Mesenchymal stem cell (in vitro differentiated cells and primary cell): Measurements from ENCODE around the gene GHRHR.
A peak's percentile ranks its signal among the peaks of the same experiment; 100 is the strongest.

Experiments used
- DNase-seq: peaks from one replicate; pipeline ENCODE4 v3.0.0-alpha.2; 2013
- H2AFZ ChIP-seq: one replicate; pipeline ENCODE4 v1.6.1; 2013; ENCODE audit warnings: low read depth, mild to moderate bottlenecking, control low read depth, inconsistent platforms, low read length, moderate library complexity
- H2AK5ac ChIP-seq: 2 replicates; pipeline ENCODE4 v1.6.1; 2013; ENCODE audit warnings: low read length, moderate library complexity, mild to moderate bottlenecking, inconsistent platforms; ENCODE audit not compliant: severe bottlenecking
- H2BK120ac ChIP-seq: one replicate; pipeline ENCODE4 v1.6.1; 2013; ENCODE audit warnings: low read depth, mild to moderate bottlenecking, inconsistent platforms, low read length, moderate library complexity
- H2BK12ac ChIP-seq, 2 experiments: one replicate each; pipeline ENCODE4 v1.6.1; 2013; ENCODE audit warnings: inconsistent platforms in 2 of 2, low read length in 2 of 2, mild to moderate bottlenecking in 2 of 2, moderate library complexity in 2 of 2, control low read depth in 1 of 2
- H2BK15ac ChIP-seq: one replicate; pipeline ENCODE4 v1.6.1; 2013; ENCODE audit warnings: mild to moderate bottlenecking, low read depth, inconsistent platforms; ENCODE audit not compliant: poor library complexity, severe bottlenecking
- H2BK5ac ChIP-seq: 2 replicates; pipeline ENCODE4 v1.6.1; 2013; ENCODE audit warnings: low read depth, mild to moderate bottlenecking, low read length, control low read depth, inconsistent platforms; ENCODE audit not compliant: poor library complexity, severe bottlenecking
- H3K14ac ChIP-seq, 2 experiments: one replicate each; pipeline ENCODE4 v1.6.1; 2013; ENCODE audit warnings: inconsistent platforms in 2 of 2, low read length in 2 of 2, control low read depth in 1 of 2, mild to moderate bottlenecking in 1 of 2, moderate library complexity in 1 of 2
- H3K18ac ChIP-seq, 2 experiments: one replicate each; pipeline ENCODE4 v1.6.1; 2013; ENCODE audit warnings: inconsistent platforms in 2 of 2, low read length in 2 of 2, control low read depth in 1 of 2, low read depth in 1 of 2, mild to moderate bottlenecking in 1 of 2
- H3K23ac ChIP-seq, 2 experiments: one replicate each; pipeline ENCODE4 v1.6.1; 2013; ENCODE audit warnings: inconsistent platforms in 2 of 2, low read length in 2 of 2, mild to moderate bottlenecking in 2 of 2, moderate library complexity in 2 of 2, control low read depth in 1 of 2
- H3K27ac ChIP-seq: 2 replicates; pipeline ENCODE4 v1.5.1; 2013; ENCODE audit warnings: mild to moderate bottlenecking, moderate library complexity, low read length, control low read depth, inconsistent platforms; ENCODE audit not compliant: poor library complexity, severe bottlenecking
- H3K27me3 ChIP-seq, 2 experiments: 2 replicates each; pipeline versions ENCODE4 v1.6.1 to v1.7.0; 2013; ENCODE audit warnings: low read length in 2 of 2, mild to moderate bottlenecking in 2 of 2, moderate library complexity in 2 of 2, control low read depth in 1 of 2, inconsistent platforms in 1 of 2; ENCODE audit not compliant: control insufficient read depth in 1 of 2, insufficient read depth in 1 of 2
- H3K36me3 ChIP-seq, 2 experiments: 2 replicates each; pipeline versions ENCODE4 v1.6.1 to v1.7.0; 2013; ENCODE audit warnings: low read length in 2 of 2, control low read depth in 1 of 2, inconsistent platforms in 1 of 2, low read depth in 1 of 2, mild to moderate bottlenecking in 1 of 2; ENCODE audit not compliant: insufficient read depth in 2 of 2, control insufficient read depth in 1 of 2
- H3K4ac ChIP-seq, 2 experiments: one replicate each; pipeline ENCODE4 v1.6.1; 2013; ENCODE audit warnings: inconsistent platforms in 2 of 2, low read length in 2 of 2, mild to moderate bottlenecking in 2 of 2, moderate library complexity in 2 of 2, control low read depth in 1 of 2, low read depth in 1 of 2
- H3K4me1 ChIP-seq: 2 replicates; pipeline ENCODE4 v1.6.1; 2013; ENCODE audit warnings: low read depth, low read length, control low read depth; ENCODE audit not compliant: control insufficient read depth, insufficient read depth
- H3K4me2 ChIP-seq: 2 replicates; pipeline ENCODE4 v1.6.1; 2013; ENCODE audit warnings: low read length, mild to moderate bottlenecking, inconsistent platforms; ENCODE audit not compliant: poor library complexity, severe bottlenecking
- H3K4me3 ChIP-seq, 2 experiments: 2 replicates each; pipeline versions ENCODE4 v1.5.1 to v1.7.0; 2013; ENCODE audit warnings: low read length in 2 of 2, mild to moderate bottlenecking in 2 of 2, control low read depth in 1 of 2, low read depth in 1 of 2; ENCODE audit not compliant: insufficient read depth in 1 of 2
- H3K79me1 ChIP-seq: replicated peaks from 2 replicates; pipeline ENCODE4 v1.6.1; 2013; ENCODE audit warnings: mild to moderate bottlenecking, control low read depth, low read length, inconsistent platforms; ENCODE audit not compliant: poor library complexity, severe bottlenecking
- H3K9ac ChIP-seq: 2 replicates; pipeline ENCODE4 v1.7.0; 2013; ENCODE audit warnings: mild to moderate bottlenecking, low read length, moderate library complexity
- H3K9me3 ChIP-seq: 2 replicates; pipeline ENCODE4 v1.7.0; 2013; ENCODE audit warnings: mild to moderate bottlenecking, low read length; ENCODE audit not compliant: control insufficient read depth
- H4K8ac ChIP-seq: one replicate; pipeline ENCODE4 v1.6.1; 2013; ENCODE audit warnings: inconsistent platforms, mild to moderate bottlenecking, low read length, moderate library complexity
- H4K91ac ChIP-seq: one replicate; pipeline ENCODE4 v1.6.1; 2013; ENCODE audit warnings: mild to moderate bottlenecking, low read length, inconsistent platforms
- WGBS: methylation state at CpG from one replicate; pipeline ENCODE4 v1.1.7; 2013; ENCODE audit warnings: mixed read lengths; 5-methylcytosine and 5-hydroxymethylcytosine counted together

Gene GHRHR

DNA sequence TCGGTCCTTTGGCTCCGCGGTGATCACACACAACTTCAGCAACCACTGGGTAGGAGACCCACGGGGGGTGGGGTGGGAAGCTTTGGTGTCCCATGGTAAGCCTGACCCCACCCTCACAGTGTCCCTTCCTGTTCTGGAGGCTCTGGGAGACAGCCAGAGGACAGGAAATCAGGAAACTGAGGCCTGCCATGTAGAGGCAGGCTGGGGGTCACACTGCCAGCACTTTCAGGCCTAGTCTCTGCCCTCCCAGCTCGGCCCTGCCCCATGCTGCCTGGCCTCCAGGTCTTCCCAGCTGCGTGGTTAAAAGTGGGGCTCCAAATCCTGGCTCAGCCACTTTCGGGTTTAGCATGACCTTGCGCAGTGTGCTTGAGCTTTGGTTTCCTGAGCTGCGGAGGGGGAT, 41.2 kb upstream of the GHRHR start:
- no peak overlapping the region for H2BK120ac ChIP-seq

GRCh38 chr7:30923009-30923773, 40.6 kb upstream of the GHRHR start:
- H2BK120ac ChIP-seq, result no peak overlapping the region
- H4K91ac ChIP-seq, result no peak overlapping the region
- no peak overlapping the region for H3K23ac ChIP-seq
- peaks cover 10% of the 10 kb centered on the region for H3K9me3 ChIP-seq
- peak overlapping the region; percentile 26 for H2AK5ac ChIP-seq
- H3K4ac ChIP-seq, result no peak overlapping the region
- H3K79me1 ChIP-seq, result no peaks in the 10 kb centered on the region
- no peaks in the 10 kb centered on the region for H3K27me3 ChIP-seq
- H3K14ac ChIP-seq, result no peak overlapping the region
- H3K36me3 ChIP-seq, result peaks cover 13 to 43% of the 10 kb centered on the region in 2 experiments
- H4K8ac ChIP-seq, result no peak overlapping the region
- no peak overlapping the region for H3K4me3 ChIP-seq
- H2AFZ ChIP-seq, result no peak overlapping the region
- H2BK5ac ChIP-seq, result no peak overlapping the region
- H2BK15ac ChIP-seq, result no peak overlapping the region
- no peak overlapping the region for H2BK12ac ChIP-seq
- H3K18ac ChIP-seq, result no peak overlapping the region
- no peak overlapping the region for H3K27ac ChIP-seq
- H3K9ac ChIP-seq, result no peak overlapping the region
- WGBS, result 95% methylated on average over 15 of the region's 19 CpGs
- peaks cover 32% of the 10 kb centered on the region for H3K4me1 ChIP-seq
- H3K4me2 ChIP-seq, result no peak overlapping the region
- DNase-seq, result no peak

More for the DNA sequence above, 41.2 kb upstream of the GHRHR start:
- no peak overlapping the region for H2BK5ac ChIP-seq
- H3K9ac ChIP-seq, result no peak overlapping the region
- no peak overlapping the region for H2BK15ac ChIP-seq
- H3K4me2 ChIP-seq, result no peak overlapping the region
- H3K9me3 ChIP-seq, result peaks cover 9% of the 10 kb centered on the region
- H3K27me3 ChIP-seq, result no peaks in the 10 kb centered on the region
- H3K27ac ChIP-seq, result no peak overlapping the region
- peak overlapping the region; percentile 16 for H2AK5ac ChIP-seq
- H2BK12ac ChIP-seq, result no peak overlapping the region
- H3K14ac ChIP-seq, result no peak overlapping the region
- no peak overlapping the region for H3K18ac ChIP-seq
- no peak overlapping the region for H4K91ac ChIP-seq
- H3K23ac ChIP-seq, result no peak overlapping the region
- WGBS, result 93% methylated on average over 9 of the region's 9 CpGs
- no peaks in the 10 kb centered on the region for H3K79me1 ChIP-seq
- peaks cover 30% of the 10 kb centered on the region for H3K4me1 ChIP-seq
- H4K8ac ChIP-seq, result no peak overlapping the region
- H3K4me3 ChIP-seq, result no peak overlapping the region
- H3K36me3 ChIP-seq, result peaks cover 13 to 43% of the 10 kb centered on the region in 2 experiments
- no peak overlapping the region for H3K4ac ChIP-seq
- H2AFZ ChIP-seq, result no peak overlapping the region
- no peak for DNase-seq

DNA sequence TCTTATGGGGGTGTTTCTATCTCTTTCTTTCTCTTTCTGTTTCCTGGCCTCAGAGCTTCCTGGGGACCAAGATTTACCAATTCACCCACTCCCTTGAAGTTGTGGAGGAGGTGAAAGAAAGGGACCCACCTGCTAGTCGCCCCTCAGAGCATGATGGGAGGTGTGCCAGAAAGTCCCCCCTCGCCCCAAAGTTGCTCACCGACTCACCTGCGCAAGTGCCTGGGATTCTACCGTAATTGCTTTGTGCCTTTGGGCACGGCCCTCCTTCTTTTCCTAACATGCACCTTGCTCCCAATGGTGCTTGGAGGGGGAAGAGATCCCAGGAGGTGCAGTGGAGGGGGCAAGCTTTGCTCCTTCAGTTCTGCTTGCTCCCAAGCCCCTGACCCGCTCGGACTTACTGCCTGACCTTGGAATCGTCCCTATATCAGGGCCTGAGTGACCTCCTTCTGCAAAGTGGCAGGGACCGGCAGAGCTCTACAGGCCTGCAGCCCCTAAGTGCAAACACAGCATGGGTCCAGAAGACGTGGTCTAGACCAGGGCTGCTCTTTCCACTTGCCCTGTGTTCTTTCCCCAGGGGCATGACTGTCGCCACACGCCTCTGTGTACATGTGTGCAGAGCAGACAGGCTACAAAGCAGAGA, 39.9 kb upstream of the GHRHR start:
- no peak overlapping the region for H4K8ac ChIP-seq
- H3K4me2 ChIP-seq, result no peak overlapping the region
- no peak overlapping the region for H3K4ac ChIP-seq
- H3K4me1 ChIP-seq, result peaks cover 35% of the 10 kb centered on the region
- no peak overlapping the region for H3K4me3 ChIP-seq
- H3K27ac ChIP-seq, result no peak overlapping the region
- no peak overlapping the region for H2AK5ac ChIP-seq
- WGBS, result 92% methylated on average over 13 of the region's 13 CpGs
- H3K23ac ChIP-seq, result no peak overlapping the region
- DNase-seq, result no peak
- peaks cover 13 to 40% of the 10 kb centered on the region in 2 experiments for H3K36me3 ChIP-seq
- H2BK120ac ChIP-seq, result no peak overlapping the region
- H3K9me3 ChIP-seq, result peaks cover 10% of the 10 kb centered on the region
- H3K14ac ChIP-seq, result no peak overlapping the region
- no peak overlapping the region for H2AFZ ChIP-seq
- H2BK15ac ChIP-seq, result no peak overlapping the region
- no peak overlapping the region for H4K91ac ChIP-seq
- no peak overlapping the region for H2BK12ac ChIP-seq
- H3K18ac ChIP-seq, result no peak overlapping the region
- H2BK5ac ChIP-seq, result no peak overlapping the region
- H3K79me1 ChIP-seq, result no peaks in the 10 kb centered on the region
- no peaks in the 10 kb centered on the region for H3K27me3 ChIP-seq
- H3K9ac ChIP-seq, result no peak overlapping the region

GRCh38 chr7:30924624-30925023, 39.1 kb upstream of the GHRHR start:
- Histone ChIP-seq H4K91ac (no peak overlapping the region), H3K9ac (no peak overlapping the region), H3K36me3 (peaks cover 13 to 40% of the 10 kb centered on the region in 2 experiments), H2BK120ac (no peak overlapping the region), H2BK15ac (no peak overlapping the region), H2BK5ac (no peak overlapping the region), H3K4me2 (no peak overlapping the region), H3K4me3 (no peak overlapping the region), H3K27ac (no peak overlapping the region), H2BK12ac (no peak overlapping the region), H3K14ac (no peak overlapping the region), H3K4me1 (peaks cover 34% of the 10 kb centered on the region), H3K27me3 (no peaks in the 10 kb centered on the region), H3K9me3 (peaks cover 10% of the 10 kb centered on the region), H2AK5ac (peak overlapping the region; percentile 19), H3K4ac (no peak overlapping the region), H3K23ac (no peak overlapping the region), H2AFZ (no peak overlapping the region), H3K18ac (no peak overlapping the region), H4K8ac (no peak overlapping the region), H3K79me1 (no peaks in the 10 kb centered on the region)
- no peak for DNase-seq
